Tibial nerve (tissue), 4 donors: Measurements from ENCODE around the gene CHPF. TPM values are rescaled to one million over a fixed set of nuclear protein-coding genes. Genes with fewer than 3 reads are reported as not detected.

Source experiments
- DNase-seq, 2 donors: peaks; one replicate each; pipeline ENCODE4 v3.0.0-alpha.2; 2019; ENCODE audit warnings: low spot score in 2 of 2
- H3K27ac ChIP-seq, 4 donors: fragments of 200-600 bp; sonication (generic) in 3 of 4; one replicate each; pipeline ENCODE4 v1.5.1; 2017 to 2019; ENCODE audit warnings: mild to moderate bottlenecking in 1 of 4
- H3K27me3 ChIP-seq, 2 donors: fragments of 200-600 bp; sonication (generic) in 1 of 2; one replicate each; pipeline versions ENCODE4 v1.5.1 to v1.6.0; 2017 to 2019
- H3K36me3 ChIP-seq, 3 donors: fragments of 200-600 bp; sonication (generic); one replicate each; pipeline ENCODE4 v1.5.1; 2018 to 2019
- H3K4me1 ChIP-seq, 4 donors: fragments of 200-600 bp; sonication (generic) in 3 of 4; one replicate each; pipeline ENCODE4 v1.5.1; 2017 to 2019
- H3K4me3 ChIP-seq, 4 donors: fragments of 200-600 bp; sonication (generic) in 3 of 4; one replicate each; pipeline ENCODE4 v1.5.1; 2017 to 2019; ENCODE audit warnings: mild to moderate bottlenecking in 1 of 4, moderate library complexity in 1 of 4
- H3K9me3 ChIP-seq, 4 donors: fragments of 200-600 bp; sonication (generic) in 3 of 4; one replicate each; pipeline ENCODE4 v1.5.1; 2017 to 2019
- CTCF ChIP-seq, 5 experiments: fragments of 200-600 bp in 3 of 5; fragments of 450-650 bp in 2 of 5; sonication (generic) in 3 of 5; IDR thresholded peaks; one replicate each; pipeline ENCODE4 v1.5.1; 2016 to 2019; ENCODE audit warnings: antibody characterized with exemption in 5 of 5, mild to moderate bottlenecking in 3 of 5, moderate library complexity in 2 of 5
- EP300 ChIP-seq, 2 donors: sonication (generic); formaldehyde crosslinking; IDR thresholded peaks; one replicate each; pipeline ENCODE4 v1.6.1; 2017; ENCODE audit warnings: antibody characterized with exemption in 2 of 2, mild to moderate bottlenecking in 1 of 2
- POLR2A ChIP-seq, 2 donors: fragments of 450-650 bp; IDR thresholded peaks; one replicate each; pipeline ENCODE4 v1.6.1; 2017; ENCODE audit warnings: antibody characterized with exemption in 2 of 2, mild to moderate bottlenecking in 2 of 2, moderate library complexity in 2 of 2
- WGBS, 2 donors: methylation state at CpG; one replicate each; pipeline ENCODE4 v1.1.5; 2018; 5-methylcytosine and 5-hydroxymethylcytosine counted together
- total RNA-seq, 4 donors: library from RNA; depleted of rRNA; stranded (reverse); fragments of >200 nt; gene quantifications; one replicate each; pipeline ENCODE4 v1.1.0, GENCODE V29; 2016

CHPF gene
- total RNA-seq, 4 donors from 2014 or later: 51.3 to 91.2 (median 62.9) TPM

GRCh38 chr2:219515874-219516629 lies 27.6 kb downstream of the CHPF start:
- no peak for TF ChIP-seq CTCF (IDR thresholded peaks at IDR 0.05)
- no peak for TF ChIP-seq POLR2A (IDR thresholded peaks at IDR 0.05)
- no peak for TF ChIP-seq EP300 (IDR thresholded peaks at IDR 0.05)
- no peaks in the 10 kb centered on the region for H3K9me3 ChIP-seq
- no peak overlapping the region for H3K4me3 ChIP-seq
- no peak for DNase-seq
- 70 to 75% methylated on average over 16 to 17 of the region's 17 CpGs for WGBS, 2 donors
- peaks cover 0 to 73% of the 10 kb centered on the region in 2 donors for H3K27me3 ChIP-seq
- H3K4me1 ChIP-seq: peaks cover 0 to 44% (median 1%) of the 10 kb centered on the region in 4 donors
- H3K36me3 ChIP-seq: no peaks in the 10 kb centered on the region
- H3K27ac ChIP-seq: no peak overlapping the region

GRCh38 chr2:219514836-219515235 lies 28.8 kb downstream of the CHPF start:
- Histone ChIP-seq H3K27ac (no peak overlapping the region), H3K9me3 (no peaks in the 10 kb centered on the region), H3K27me3 (peaks cover 0 to 73% of the 10 kb centered on the region in 2 donors), H3K4me3 (no peak overlapping the region), H3K4me1 (peaks cover 0 to 53% (median 4%) of the 10 kb centered on the region in 4 donors), H3K36me3 (no peaks in the 10 kb centered on the region)
- 96% methylated on average over 5 to 20 of the region's 21 CpGs for WGBS, 2 donors
- DNase-seq: no peak
- TF ChIP-seq POLR2A (IDR thresholded peaks at IDR 0.05) (no peak), CTCF (IDR thresholded peaks at IDR 0.05) (no peak), EP300 (IDR thresholded peaks at IDR 0.05) (no peak)

DNA sequence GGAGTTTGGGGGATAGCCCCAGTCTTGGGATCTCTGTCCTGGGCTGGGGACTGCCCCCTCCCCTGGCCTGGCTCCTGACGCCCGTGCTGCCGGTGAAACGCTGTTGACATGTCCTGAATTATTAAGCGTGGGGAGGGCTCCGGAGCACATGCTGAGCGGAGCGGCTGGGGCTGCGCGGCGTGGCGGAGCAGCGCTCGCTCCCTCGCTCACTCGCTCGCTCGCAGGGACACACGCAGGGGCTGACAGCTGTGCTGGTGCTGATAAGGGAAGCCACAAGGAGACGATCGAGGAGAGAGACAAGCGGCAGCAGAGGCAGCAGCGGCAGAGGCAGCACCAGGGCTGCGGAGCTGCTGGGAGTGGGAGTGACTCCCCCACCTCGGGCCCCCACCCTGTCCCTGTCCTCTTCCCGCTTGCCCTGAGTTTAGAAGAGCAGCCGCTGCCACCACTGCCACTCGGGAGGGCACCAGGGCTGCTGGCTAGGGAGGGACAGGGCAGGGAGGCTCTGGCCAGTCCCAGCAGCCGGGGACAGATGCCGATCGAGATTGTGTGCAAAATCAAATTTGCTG lies 29.3 kb downstream of the CHPF start, which contains the start of gene ASIC4:
Gene ASIC4 (plus strand): TSS at position 287 of the 566 bp plus-strand sequence. CDS start 243 bp downstream, at position 530.
- no peak for DNase-seq
- H3K4me3 ChIP-seq: no peak within 1 kb of the TSS
- WGBS, 2 donors: 7 to 16% methylated on average over 23 to 28 of the region's 31 CpGs
- no peaks in the 10 kb centered on the region for H3K36me3 ChIP-seq
- no peak within 1 kb of the TSS for H3K27ac ChIP-seq
- H3K27me3 ChIP-seq: peaks cover 0 to 71% of the 10 kb centered on the region in 2 donors
- peaks cover 0 to 58% (median 9%) of the 10 kb centered on the region in 4 donors for H3K4me1 ChIP-seq
- TF ChIP-seq CTCF (IDR thresholded peaks at IDR 0.05) (no peak), EP300 (IDR thresholded peaks at IDR 0.05) (no peak), POLR2A (IDR thresholded peaks at IDR 0.05) (no peak)
- H3K9me3 ChIP-seq: no peaks in the 10 kb centered on the region

- H3K4me1 ChIP-seq: peaks cover 0 to 63% (median 12%) of the 10 kb centered on the region in 4 donors
- no peak for TF ChIP-seq POLR2A (IDR thresholded peaks at IDR 0.05)
- no peak for TF ChIP-seq CTCF (IDR thresholded peaks at IDR 0.05)
- TF ChIP-seq EP300 (IDR thresholded peaks at IDR 0.05): no peak
- WGBS, 2 donors: 11 to 21% methylated on average over 4 of the region's 4 CpGs
- no peak overlapping the region for H3K4me3 ChIP-seq
- H3K36me3 ChIP-seq: no peaks in the 10 kb centered on the region
- DNase-seq: no peak
- no peak overlapping the region for H3K27ac ChIP-seq
- no peaks in the 10 kb centered on the region for H3K9me3 ChIP-seq
- H3K27me3 ChIP-seq: peaks cover 0 to 75% of the 10 kb centered on the region in 2 donors
Measured at GRCh38 chr2:219513787-219514186, 29.8 kb downstream of the CHPF start.
